ENCODE results near the gene PTGES.

- no peak for TF ChIP-seq CTCF (IDR thresholded peaks at IDR 0.05)
- TF ChIP-seq POLR2A (IDR thresholded peaks at IDR 0.05), result no peak
These were observed 46.1 kb upstream of the PTGES start for GRCh38 chr9:129798973-129799372.

Data from heart left ventricle (tissue), 13 donors.